NCI-H526 (cell line): Measurements from ENCODE around the gene FHIP1A.
"Not testable (repeated sequence)": the region's sequence is repeated elsewhere in the genome, so short reads cannot be mapped to it uniquely, and the experiment has no call there.

ENCODE experiments used
- DNase-seq, 2 experiments: peaks; one replicate each; lab custom pipeline; 2025; lab: John Stamatoyannopoulos, UW

Gene FHIP1A

DNA sequence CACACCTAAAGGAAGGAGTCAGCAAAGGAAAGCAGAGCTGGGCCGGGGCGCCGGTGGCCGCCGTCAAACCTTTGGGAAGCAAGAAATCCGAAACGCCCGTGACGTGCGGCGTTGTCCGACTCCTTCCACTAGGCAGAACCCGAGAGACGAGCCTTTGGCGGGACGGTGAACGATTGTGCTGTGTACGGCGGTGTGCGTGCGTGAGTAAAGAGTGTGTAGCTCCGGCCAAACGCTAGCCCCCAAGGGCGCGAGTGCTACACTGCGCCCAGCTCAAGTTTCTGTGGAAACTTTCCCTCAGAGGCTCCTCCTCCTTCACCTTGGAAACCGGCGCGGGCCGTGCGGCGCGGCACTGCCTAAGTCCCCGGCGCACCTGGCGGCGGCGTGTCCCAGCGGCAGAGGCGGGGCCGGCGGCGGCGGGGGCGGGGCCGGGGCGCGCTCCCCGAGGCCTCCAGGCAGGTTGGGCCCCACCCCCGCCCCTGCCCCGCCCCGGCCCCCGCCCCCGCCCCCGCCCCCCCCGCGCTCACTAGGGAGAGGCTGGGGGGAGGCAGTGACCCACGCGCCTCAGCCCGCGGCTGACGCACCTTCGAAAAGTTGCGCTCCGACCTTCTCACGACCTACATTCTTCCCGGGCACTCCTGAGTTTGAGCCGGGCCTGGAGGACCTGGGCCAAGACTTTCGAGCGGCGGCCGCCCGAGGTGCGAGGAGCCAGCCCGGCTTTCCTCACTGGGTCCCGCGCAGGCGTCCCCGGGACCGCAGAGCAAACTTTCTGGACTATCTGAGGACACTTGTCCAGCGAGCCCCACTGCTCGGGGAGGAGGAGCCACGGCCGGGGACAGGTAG, at the start of gene FHIP1A:
Gene FHIP1A (plus strand): TSS at position 547 of the 840 bp plus-strand sequence. CDS start 157,084 bp downstream, outside the sequence.
- peak; percentile 84 to 96 for DNase-seq

- no peak for DNase-seq
Measured at GRCh38 chr4:151359576-151359975, 49.4 kb upstream of the FHIP1A start.

GRCh38 chr4:151361126-151361525, 47.9 kb upstream of the FHIP1A start:
- no peak for DNase-seq

- no peak for DNase-seq
Measured at GRCh38 chr4:151361966-151362365, 47.0 kb upstream of the FHIP1A start.

DNA sequence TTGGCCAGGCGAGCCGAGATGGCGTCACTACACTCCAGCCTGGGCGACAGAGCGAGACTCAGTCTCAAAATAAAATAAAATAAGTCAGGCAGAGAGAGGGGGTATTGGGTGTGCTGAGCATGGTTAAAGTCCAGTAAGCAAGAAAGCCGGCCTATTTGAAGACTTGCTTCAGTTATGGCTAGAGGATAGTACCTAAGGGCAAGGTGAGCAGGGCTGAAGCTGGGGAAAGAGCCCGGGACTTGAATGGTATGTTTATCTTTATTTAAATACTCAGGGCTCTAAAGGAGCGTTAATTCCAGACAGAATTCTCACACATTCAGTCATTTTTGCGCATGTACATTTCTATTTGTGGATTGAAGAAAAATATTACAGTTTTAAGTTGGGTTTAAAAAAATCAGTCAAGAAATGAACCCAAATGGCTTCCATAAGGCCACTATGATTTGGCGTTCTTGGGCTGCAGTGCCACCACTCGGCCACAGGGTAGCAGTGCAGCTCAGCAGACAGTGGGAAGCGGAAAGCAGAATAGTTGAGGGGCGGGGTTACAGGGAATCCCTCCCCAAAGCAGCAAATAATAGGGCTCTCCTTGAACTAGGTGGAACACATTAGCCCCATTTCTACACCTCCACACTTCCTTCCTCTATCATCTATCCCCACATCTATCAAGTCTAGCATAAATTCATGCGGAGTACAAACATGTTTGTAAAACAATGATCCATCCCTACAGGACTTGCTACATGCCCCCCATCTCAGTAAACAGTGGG, 46.4 kb upstream of the FHIP1A start:
- peak; percentile 66 to 91 for DNase-seq

DNA sequence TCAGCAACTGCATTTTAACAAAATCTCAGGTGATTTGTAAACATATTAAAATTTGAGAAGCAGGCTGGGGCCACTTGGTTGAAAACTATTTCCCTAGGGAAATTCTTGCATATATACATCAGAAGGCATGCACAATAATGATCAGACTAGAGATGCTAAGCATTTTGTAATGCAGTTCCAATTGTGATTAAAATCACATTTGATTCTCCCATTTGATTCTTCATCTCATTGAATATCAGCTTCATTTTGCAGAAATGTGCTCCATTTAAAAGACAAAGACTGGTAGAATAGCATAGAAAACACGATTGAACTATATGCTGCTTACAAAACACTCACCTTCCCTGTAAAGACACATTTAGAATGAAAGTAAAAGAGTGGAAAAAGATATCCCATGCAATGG, 32.4 kb upstream of the FHIP1A start:
- no peak for DNase-seq

DNA sequence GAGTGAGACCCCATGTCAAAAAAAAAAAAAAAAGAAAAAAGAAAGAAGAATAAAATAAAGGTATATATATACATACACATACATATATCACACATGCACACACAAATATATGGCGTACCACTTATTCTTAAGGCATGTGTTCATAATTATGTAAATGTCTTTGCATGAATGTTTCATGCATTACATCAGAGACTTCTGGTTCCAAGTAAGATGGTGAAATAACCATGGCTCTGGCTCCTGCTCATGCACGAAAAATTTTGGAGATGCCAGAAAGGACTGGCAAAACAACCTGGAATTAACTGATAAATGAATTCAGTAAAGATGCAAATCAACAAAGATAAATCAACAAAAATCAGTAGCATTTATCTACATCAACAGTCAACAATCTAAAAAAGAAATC, 19.7 kb upstream of the FHIP1A start:
- DNase-seq, result no peak

GRCh38 chr4:151389799-151390198, 19.2 kb upstream of the FHIP1A start:
- DNase-seq, result not testable (repeated sequence)

DNA sequence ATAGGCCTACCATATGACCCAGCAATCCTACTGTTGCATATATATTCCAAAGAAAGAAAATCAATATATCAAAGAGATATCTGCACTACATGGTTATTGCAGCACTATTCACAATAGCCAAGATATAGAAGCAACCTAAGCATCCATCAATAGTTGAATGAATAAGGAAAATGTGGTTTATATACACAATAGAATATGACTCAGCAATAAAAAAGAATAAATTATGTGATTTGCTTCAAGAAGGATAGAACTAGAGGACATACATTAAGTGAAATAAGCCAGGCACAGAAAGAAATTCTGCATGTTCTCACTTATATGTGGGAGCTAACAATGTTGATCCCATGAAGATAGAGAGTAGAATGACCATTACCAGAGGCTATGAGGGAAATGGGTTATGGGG, 13.1 kb upstream of the FHIP1A start:
- DNase-seq, result no peak

DNA sequence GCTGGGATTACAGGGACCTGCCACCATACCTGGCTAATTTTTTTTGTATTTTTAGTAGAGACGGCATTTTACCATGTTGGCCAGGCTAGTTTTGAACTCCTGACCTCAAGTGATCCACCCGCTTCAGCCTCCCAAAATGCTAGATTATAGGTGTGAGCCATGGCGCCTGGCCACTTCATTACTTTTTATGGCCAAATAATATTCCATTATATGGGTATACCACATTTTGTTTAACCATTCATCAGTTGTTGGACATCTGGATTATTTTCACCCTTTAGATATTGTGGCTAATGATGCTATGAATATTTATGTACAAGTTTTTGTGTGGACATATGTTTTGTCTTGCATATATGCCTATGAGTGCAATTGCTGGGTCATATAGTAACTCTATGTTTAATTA, 8.6 kb upstream of the FHIP1A start:
- DNase-seq, result no peak

GRCh38 chr4:151401739-151402138, 7.2 kb upstream of the FHIP1A start:
- DNase-seq, result no peak

DNA sequence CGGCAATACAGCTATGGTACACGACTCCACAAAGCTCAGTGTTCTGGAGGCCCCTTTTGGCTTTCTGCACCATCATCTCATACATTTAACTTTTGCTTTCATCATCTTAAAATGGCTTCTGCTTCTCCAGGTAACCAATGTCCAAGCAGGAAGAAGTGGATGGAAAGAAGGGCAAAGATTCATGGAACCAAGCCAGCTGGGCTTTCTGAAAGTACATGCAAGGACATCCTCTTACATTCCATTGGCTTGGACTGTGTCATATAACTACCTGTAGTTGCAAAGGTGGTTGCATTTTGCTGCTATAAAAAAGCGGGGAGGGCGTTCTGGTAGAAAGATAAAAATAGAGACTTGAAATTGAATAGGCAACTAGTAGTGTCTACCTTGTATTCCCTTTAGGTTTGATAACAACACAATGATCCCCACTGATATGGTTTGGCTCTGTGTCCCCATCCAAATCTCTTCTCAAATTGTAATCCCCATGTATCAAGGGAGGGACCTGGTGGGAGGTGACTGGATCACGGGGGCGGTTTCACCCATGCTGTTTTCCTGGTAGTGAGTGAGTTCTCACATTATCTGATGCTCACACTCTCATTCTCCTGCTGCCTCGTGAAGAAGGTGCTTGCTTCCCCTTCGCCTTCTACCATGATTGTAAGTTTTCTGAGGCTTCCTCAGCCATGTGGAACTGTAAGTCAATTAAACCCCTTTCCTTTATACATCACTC, 6.7 kb upstream of the FHIP1A start:
- no peak for DNase-seq

- DNase-seq, result no peak
Measured at GRCh38 chr4:151403656-151404055, 5.3 kb upstream of the FHIP1A start.

DNA sequence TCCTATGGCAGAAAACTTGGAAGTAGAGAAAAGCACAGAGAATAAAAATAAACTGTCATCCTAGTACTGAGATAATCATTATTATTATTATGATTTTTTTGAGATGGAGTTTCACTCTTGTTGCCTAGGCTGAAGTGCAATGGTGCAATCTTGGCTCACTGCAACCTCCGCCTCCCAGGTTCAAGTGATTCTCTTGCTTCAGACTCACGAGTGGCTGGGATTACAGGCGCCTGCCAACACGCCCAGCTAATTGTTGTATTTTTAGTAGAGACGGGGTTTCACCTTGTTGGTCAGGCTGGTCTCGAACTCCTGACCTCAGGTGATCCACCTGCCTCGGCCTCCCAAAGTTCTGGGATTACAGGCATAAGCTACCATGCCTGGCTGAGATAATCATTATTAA, 4.2 kb upstream of the FHIP1A start:
- not testable (repeated sequence) for DNase-seq

DNA sequence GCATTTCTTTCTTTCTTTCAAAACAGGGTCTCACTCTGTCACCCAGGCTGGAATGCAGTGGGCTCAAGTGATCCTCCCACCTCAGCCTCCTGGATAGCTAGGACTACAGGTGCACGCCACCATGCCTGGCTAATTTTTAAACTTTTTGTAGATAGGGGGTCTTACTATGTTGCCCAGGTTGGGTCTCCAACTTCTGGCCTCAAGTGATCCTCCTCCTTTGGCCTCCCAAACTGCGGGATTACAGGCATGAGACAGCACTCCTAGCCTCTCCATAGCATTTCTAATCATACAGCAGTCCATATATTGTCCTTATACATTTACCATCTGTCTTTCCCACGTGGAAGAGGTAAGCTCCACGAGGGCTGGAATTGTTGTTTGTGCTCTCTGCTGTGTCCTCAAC, 2.0 kb upstream of the FHIP1A start:
- no peak for DNase-seq

- DNase-seq, result peak in 1 of 2 experiments; percentile 43
Measured at GRCh38 chr4:151407466-151408379, 1.3 kb upstream of the FHIP1A start.

DNA sequence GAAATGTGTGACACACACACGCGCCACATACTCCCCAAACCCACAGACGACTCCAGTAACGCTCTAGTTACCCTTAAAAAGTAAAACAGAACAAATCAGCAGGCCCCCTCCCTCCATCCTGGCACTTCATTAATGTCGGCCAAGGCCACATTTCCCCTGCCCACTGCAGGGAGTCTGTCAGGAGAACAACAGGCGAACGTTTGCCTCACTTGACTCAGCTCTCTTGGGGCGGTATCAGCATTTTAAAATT, 671 bp upstream of the FHIP1A start:
- no peak for DNase-seq

- peak; percentile 44 to 71 for DNase-seq
Measured at GRCh38 chr4:151409470-151410313, 716 bp downstream of the FHIP1A start.

GRCh38 chr4:151415978-151416377, 7.0 kb downstream of the FHIP1A start:
- no peak for DNase-seq

GRCh38 chr4:151417164-151417571, 8.2 kb downstream of the FHIP1A start:
- DNase-seq, result no peak
